M059J (cell line): ENCODE data around the gene RTL5. TPM values are rescaled to one million over a fixed set of nuclear protein-coding genes. Genes with fewer than 3 reads are reported as not detected.

Experiments
- DNase-seq: peaks from one replicate; pipeline ENCODE4 v3.0.0-alpha.2; 2012; ENCODE audit warnings: low read depth
- total RNA-seq: library from RNA; depleted of rRNA; stranded (reverse); fragments of >200 nt; shearing (Covaris generic); gene quantifications from 2 replicates; pipeline ENCODE4 v1.2.3, GENCODE V29; 2014

RTL5 gene
- total RNA-seq, 1 experiment from 2014 or later = 0.39 TPM

DNA sequence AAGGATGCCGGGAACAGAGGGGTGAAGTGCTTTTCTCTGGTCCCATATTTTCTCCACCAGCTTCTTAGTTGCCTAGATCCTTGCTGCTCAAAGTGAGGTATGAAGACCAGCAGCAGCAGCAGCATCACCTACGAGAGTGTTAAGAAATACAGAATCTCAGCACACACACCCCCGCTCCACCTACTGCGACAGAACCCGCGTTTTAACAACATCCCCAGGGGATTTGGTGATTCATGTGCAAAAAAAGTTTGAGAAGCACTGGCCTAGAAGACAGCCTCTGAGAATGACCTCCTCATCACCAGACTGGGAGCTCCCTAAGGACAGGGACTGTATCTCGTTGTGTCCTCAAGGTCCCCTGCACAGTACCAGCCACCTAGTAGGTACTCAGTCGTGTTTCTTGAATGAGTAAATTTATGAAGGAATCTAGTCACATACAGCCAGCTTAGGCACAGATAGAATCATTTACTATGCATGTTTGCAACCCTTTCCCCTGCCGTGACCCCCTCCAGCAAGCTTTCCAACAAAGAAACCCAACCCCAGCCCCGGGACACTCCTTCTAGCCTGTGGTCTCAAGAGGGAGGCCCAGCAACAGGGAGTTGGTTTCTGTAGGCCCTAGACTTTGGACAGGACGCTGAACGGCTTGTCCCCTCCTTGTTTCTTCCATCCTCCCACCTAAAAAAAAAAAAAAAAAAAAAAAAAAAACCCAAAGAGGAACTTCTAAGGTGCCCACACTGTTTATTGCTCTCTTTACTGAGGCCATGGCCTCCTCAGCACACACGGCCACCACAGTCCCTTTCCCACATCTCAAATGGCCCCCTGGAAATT lies 21.5 kb downstream of the RTL5 start:
- peak; percentile 47 for DNase-seq

DNA sequence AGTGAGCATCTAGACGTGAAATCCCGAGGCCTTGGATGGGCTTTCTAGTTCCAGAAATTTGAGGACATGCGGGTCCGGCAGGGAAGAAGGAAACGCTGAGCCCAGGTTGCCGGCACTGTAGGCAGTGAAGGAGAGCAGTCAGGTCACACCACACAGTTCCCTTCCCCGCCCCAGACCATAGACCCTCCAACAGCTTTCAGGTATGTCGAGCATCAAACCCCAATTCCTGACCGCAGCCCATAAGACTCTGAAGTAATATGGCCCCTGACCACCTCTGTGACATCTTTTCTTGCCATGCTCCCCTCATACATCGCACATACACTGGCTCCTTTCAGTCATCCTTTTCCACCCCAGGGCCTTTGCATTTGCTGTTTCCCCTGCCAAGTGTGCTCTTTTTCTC lies 23.0 kb downstream of the RTL5 start:
- DNase-seq = no peak

DNA sequence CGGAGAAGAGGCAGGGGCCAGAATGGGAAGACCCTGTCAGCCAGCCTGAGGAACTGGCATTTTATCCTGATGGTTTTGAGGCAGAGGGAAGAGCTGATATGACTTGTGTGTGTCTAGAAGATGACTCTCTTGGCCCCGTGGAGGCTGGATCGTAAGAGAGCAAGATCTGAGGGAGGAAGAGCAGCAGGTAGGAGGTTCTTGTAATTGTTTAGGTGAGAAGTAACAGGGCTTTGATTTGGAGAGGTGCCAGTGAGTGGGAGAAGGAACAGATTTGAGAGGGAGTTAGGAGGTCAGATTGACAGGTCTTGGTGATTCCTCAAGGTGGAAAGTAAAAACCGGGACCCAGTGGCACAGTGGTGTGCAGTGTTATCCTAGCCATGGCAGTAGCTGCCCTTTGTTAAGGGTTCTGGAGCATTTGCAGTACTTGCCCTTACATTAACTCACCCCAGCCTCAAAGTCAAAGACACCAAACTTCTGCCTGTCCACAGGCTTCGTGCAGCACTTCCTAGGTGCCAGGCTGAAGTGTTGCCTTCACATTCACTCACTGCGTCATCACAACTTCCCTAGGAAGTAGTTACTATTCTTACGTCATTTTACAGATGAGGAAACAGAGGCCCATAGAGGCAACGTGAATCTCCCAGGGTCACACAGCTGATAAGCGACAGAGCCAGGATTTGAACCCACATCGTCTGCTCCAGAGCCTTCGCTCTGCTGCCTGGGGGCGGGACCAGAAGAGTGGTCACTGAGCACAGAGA lies 23.7 kb downstream of the RTL5 start:
- DNase-seq = no peak

DNA sequence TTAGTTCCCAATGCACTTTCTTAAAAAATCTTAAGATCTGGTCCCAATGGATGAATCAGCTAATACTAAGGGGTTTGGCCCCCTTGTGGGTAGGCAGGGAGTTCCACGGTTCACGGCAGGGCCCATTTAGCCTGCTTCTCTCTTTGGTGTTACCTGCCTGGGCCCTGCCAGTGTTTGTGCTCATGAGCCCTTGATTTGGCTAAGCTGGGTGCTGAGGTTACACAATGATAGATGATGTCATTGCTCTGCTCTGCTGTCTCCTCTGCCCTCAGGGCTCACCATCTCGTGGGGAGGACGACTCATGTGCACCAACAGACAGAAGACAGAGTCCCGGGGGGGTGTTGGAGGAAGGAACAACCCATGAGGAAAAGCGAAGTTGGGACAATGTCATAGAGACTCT lies 24.4 kb downstream of the RTL5 start:
- peak; percentile 77 for DNase-seq

DNA sequence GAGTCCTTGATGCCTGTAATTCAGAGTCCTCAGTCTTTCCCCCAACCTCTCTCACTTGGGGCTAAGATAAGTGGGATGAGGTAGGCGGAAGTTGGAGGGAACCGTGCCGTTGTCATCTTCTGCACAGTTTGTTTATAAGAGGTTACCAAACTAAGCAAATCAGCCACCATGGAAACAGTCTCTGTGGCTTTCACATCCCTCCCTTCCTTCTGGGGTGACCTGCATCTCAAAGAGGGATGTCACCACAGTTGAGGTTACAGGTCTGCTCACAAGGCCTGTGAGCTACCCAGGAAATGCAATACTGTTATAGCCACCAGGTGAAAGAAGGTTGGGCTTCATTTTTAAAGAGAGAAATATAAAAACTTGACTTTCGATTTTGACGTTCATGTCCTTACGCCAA lies 26.3 kb downstream of the RTL5 start:
- DNase-seq = peak; percentile 25

DNA sequence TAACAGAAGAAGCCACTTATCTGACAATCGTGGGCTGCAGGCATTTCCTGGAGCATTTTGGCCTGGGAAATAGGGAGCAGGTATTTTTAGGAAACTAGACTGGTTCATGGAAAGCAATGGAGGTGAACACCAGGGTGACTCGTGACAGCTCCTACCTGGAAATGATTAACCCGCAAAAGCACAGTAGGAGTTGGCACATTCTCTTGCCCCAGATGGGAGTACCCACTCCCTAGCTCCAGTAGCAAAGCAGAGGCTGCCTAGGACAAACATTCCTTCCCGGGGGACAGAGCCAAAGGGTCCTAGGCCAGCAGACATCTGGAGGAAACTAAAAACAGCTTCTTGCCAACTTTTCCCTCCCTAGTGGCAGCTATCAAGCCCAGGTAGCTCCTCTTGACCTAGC lies 29.0 kb downstream of the RTL5 start:
- DNase-seq = no peak

DNA sequence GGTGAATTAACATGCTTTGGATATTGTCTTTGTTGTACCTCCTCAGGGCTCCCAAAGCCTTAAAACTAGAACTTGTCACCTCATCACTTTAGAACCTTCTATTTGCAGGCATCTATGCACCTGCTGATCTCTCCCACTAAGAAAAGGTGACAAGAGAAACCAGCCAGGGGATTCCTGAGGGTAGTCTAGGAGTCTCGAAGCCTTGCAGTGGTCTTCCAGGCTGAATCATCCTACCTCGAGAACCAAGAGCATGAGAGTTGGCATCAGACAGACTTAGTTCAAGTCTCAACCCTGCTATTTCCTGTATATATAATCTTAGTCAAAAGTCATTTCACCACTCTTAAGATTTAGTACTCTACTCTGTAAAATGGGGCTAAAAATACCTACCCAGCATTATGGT lies 29.6 kb downstream of the RTL5 start:
- DNase-seq = no peak

DNA sequence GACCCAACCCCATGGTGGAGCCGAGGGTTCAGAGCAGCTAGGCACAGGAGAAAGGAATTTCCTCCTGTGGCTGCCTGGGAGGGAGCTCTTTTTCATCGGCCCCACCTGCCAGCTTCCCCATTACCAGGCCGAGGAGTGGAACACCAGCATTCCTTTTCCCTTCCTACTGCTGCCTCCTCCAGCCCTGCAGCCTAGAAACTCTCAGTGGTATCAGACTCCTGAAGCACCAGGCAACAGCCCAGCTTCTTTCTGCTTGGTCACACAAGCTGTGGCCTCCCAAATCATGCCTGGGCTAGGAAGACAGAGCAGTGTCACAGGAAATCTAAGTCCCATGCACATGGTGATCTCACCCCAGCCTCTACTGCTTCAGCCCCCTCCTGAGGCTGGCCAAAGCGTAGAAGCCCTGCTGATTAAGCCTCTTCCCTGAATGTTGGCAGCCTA lies 30.1 kb downstream of the RTL5 start:
- DNase-seq = no peak

DNA sequence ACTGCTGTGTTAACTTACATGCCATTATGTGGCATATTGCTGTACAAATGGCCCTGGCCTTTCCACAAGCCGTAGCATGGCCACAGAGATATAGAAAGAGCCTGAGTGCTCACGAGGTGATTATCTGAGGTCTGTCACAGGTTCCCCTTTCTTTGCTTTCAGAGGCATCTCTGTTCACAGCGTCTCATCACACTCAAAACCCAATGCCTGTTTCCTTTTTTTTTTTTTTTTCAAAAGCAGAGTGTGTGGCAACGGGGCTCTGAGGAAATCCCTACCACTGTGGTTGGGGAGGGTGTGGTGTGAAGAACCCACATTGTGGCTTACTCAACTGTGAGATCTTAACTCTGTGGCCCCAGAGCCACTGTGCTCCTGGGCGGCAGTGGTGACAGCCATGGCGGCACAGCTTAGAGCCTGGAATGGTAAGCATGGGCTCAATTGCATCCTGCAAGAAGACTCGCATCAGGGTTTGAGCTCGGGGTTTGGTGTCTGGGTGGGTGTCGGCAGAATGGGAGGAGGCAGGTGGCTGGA lies 30.8 kb downstream of the RTL5 start:
- DNase-seq = no peak

DNA sequence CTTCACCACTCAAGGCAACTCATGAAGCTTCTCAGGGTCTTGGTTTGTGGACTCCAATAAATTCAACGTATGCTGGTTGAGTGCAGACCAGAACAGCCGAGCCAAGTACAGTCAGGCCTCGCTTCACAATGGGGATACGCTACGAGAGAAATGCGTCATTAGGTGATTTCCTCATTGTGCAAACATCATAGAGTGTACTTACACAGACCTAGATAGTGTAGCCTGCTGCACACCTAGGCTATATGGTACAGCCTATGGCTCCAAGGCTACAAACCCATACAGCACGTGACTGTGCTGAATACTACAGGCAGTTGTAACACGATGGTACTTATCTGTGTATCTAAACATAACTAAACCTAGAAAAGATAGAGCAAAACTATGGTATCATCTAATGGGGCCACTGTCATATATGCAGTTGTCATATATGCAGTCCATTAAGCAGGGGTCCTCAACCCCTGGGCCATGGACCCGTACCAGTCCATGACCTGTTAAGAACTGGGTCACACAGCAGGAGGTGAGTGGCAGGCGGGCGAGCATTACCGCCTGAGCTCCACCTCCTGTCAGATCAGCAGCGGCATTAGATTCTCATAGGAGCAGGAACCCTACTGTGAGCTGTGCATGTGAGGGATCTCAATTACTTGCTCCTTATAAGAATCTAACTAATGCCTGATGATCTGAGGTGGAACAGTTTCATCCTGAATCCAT lies 31.5 kb downstream of the RTL5 start:
- DNase-seq = no peak

DNA sequence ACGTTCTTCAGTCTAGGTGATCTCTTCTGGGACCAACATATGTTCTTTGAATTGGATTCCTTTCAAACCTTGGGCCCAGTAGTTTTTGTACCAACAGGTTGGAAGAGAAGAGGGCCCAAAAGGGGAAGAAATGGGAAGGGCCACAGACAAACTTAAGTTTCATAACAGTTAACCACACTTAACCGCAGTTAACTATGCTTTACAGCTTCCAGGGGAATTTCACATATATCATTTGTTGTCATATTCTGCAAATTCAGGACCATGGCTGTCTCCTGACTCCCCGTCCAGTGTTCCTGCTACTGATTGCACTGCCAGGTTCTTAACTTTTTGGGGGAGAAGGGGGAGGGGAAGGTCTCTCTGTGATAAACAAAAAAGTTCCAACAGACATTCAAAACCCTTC lies 34.6 kb downstream of the RTL5 start:
- no peak for DNase-seq

DNA sequence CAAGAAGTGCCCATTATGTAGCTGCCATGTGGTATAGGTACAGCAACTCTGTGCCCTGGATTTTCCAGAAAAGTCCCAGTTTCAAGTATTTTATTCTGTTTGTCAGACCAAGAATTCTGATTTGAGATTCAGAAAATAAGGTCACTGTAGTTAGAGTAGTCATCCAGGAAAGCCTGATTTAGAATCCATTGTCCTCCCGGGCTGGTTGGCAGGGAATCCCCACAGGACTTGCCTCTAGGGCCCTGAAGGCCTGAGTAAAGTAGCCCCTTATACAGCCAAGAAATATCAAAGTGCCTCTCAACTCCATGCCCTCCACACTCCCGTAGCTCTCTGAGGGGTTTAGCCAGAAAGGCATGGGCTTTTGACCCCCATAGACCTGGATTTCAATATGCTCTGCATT lies 36.3 kb downstream of the RTL5 start:
- DNase-seq = no peak

DNA sequence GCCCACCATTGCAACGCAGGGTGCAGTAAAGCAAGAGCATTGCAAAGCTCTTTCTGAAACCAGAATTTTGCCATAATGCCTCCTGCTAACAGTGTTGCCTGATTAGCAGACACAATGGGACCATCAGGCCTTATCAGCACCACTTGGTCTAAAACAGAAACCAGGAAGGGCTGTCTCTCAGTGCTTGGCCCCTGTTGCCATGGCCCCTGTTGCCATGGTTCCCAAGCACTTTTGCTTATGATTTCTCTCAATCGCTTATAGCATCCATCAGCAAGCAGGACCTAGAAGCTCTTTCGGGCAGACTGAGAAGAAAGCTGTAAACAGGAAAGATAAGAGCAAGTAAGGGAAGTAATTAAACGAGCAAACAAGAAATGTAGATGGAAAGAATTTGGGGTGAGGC lies 36.8 kb downstream of the RTL5 start:
- DNase-seq = peak; percentile 22

DNA sequence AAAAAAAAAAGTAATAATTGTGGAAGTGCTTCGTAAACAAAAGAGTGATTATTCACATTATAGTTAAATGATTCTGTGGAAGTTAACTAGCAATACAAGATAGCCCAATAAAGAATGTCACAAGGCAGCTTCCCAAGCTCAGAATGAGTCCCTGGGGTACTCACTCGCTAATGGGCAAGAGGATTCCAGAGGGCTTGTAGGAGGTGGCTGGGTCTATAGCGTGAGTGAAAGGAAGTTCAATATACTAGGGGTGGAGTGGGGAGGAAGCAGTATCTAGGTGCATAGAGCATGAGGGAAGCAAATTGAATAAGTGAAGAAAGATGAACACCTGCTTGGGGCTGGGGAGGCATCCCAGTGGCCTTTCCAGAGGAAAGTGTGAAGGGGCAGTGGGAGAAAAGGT lies 42.5 kb downstream of the RTL5 start:
- no peak for DNase-seq

DNA sequence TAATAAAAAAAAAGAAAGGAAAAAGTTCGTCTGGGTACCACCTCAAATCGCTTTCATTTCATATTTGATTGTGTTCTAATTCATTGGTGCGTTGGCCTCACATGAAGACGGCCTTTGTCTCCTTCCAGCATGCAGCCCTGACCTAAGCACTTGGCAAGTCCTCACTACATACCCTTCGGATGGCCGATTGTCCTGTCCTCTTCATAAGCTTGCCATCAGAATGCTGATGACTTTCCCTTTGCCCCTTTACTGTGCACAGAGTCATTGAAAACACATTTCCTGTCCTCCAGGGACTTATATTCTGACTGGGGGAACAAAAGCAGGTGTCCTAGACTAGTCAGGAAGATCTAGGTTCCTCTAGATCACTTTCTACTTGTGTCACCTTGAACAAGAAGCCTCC lies 43.0 kb downstream of the RTL5 start:
- DNase-seq = no peak

DNA sequence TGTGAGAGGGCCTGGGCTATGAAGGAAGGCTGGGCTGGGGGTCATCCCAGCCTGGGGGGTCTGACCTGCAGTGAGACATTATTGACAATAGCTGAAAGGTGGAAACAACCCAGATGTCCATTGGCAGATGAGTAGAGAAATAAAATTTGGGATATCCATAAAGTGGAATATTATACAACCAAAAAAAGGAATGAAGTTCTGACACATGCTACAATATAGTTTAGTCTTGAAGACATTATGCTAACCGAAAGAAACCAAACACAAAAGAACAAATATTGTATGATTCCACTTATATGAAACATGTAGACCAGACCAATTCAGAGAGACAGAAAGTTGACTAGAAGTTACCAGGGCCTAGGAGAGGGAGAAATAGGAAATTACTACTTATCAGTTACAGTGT lies 44.7 kb downstream of the RTL5 start:
- no peak for DNase-seq

DNA sequence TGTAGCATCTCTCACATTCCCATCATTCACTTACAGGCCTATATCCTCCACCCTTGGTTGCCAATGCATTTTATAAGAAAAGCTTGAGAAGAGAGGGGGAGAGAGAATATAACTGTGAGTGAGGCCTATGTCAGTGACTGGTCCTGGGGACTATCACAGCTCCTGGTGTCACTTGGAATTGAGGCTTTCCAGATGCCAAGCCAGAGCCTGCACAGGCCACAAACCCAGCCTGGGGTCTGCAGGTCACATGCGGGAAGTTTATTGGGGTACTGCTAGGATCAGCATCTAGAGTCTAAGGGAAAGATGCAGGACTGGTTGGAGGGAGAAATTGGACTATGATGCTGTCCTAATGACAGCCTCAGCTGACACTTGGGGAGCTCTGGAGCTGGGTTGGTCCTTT lies 47.6 kb downstream of the RTL5 start:
- DNase-seq = no peak

DNA sequence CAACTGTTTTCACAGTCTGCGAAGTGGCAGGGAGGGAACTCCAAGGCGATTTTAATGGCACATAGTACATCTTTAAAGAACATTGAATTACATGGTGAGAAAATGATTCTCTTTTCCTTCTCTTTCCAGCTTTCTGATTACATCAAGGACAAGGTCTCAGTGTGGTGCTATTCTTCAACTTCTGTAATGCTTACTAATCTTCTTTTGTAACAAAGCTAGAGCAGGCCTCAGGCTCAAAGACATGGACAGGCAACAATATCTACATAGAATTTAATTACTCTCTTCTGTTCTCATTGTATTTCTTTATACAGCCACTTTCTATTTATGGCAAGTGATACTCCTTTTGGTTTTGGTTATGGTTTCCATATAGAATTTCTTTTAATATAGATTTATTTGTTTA lies 48.4 kb downstream of the RTL5 start:
- no peak for DNase-seq

DNA sequence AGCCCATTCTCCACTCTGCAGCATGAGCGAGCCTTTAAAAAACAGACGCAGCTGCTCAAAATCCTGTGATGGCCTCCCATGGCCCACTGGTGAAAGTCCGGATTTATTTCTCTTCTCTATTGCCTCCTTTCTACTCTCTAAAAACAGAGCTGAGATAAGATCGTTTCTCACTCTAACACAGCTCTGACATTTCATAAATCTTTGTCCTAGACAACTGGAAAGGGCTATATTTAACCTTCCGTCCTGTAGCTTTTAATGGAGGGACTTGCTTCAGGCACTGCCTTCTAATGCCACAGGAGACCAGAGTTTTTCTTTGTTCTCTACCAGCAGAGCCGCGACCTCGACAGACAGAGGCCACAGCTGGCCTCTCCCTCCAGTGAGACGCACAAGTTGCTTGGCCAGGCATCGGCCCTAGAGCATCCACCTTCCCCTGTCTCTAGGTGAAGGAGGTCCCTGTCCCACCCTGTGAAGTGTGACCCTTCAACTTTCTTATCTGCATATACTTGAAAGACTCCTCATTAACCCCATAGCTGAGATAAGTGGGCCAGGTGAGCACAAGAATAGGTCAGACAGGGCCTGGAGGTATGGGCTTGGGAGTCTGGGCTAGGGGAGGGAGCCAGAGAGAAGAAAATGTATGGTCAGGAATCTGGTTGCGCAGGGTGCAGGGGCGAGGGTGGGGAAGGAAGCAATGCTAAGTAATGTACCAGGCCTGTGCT lies 50.0 kb downstream of the RTL5 start:
- DNase-seq = no peak

DNA sequence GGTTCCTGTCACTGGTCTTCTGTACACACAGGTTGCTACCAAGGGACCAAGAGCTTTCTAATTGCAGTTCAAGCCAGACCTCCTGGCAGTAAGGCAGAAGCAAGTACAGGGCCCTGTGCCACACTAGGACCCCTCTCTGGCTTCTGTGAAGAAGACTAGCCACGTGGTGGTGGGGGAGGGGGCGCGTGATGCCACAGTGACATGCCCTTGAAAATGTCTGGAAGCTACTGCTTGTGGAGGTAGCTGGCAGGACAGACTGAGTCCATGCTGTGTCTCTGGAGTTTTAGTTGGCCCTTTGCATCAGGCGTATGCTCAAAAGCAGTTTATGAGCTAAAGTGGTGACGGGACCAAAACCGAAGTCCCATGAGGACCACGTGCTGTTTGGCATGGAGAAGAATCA lies 50.9 kb downstream of the RTL5 start:
- DNase-seq = no peak

DNA sequence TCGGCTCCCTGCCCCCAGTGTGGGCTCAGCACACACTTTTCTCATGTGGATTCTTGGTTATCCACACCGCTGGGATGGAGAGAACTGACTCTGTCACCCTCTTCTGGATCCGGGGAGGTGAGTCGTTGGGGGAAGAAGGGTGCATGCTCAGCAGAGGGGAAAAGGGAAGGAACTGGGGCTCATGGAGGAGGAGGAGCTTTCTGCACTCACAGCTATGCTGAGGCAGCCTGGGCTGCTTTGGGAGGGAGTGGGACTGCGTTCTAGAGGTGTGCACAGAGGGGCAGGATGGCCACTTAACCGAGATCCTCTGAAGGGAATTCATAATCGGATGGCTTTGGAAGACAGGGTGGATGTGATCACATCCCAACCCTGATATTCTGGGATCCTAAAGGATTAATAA lies 51.6 kb downstream of the RTL5 start:
- DNase-seq = no peak

DNA sequence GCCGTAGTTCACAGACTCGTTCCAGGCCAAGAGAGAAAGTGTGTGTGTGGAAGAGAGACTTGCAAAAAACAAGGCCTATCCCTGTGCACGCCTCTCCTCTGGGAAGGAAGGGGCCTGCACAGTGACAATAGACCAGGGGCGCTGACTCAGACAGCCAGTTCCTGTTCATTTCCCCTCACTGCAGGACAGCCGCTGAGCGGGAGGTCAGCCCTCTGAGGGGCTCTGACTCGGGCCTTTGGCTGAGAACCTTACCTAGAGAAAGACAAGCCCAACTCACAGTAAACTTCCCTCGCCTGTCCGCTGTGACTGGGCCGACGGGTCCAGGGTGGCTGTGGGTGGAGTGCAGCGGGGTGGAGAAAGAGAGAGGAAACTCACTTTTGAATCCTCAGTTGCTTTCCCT lies 52.1 kb downstream of the RTL5 start:
- no peak for DNase-seq
